HuH-7 (cell line): Measurements from ENCODE around the gene ZFP3.
"Not testable (repeated sequence)": the region's sequence is repeated elsewhere in the genome, so short reads cannot be mapped to it uniquely, and the experiment has no call there.

Source experiments
- DNase-seq: peaks from one replicate; pipeline ENCODE4 v3.0.0; 2011; ENCODE audit warnings: low spot score

ZFP3 gene

DNA sequence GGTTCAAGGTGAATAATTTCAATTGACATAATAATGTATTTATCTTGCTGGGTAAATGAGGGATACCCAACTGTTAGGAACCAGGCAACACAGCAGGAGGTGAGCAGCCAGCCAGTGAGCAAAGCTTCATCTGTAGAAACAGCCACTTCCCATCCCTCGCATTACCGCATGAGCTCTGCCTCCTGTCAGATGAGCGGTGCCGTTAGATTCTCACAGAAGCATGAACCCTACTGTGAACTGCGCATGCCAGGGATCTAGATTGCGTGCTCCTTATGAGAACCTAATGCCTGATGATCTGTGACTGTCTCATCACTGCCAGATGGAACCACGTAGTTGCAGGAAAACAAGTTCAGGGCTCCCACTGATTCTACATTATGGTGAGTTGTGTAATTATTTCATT, 46.6 kb downstream of the ZFP3 start:
- DNase-seq: not testable (repeated sequence)

DNA sequence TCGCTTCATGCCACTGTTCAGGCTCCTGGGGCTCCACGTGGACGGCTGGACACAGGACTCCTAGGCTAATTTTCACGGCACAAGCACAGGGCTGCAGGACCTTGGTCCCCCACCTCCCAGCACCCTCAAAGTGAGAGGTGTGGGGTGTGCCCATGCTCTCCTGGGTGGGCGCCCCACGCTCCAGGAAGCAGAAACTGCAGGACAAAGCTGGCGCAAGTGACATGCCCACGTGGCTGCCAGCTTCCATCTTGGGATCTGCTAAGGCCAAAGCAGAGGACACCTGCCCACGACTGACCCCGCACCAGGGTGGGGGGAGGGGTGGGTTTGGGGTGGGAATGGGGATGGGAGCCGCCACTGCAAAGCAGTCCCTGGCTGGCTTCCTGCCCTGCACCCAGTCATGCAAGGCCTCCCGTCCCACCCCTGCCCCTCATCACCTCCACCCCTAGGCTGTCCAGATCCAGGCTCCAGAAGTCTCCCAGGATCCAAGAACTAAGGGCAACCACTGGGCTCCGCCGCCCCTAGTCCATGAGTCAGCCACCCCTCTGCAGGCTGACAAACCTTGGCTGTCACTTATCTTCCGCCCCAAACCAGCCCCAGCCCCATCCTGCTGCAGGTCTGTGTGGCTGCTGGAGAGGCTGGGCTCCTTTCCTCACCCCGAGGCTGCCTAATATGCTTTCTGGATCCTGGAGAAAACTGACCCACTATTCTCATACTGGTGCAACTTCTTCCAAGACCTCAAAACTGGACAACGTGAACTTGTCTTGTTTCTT, 48.6 kb downstream of the ZFP3 start:
- no peak for DNase-seq

DNA sequence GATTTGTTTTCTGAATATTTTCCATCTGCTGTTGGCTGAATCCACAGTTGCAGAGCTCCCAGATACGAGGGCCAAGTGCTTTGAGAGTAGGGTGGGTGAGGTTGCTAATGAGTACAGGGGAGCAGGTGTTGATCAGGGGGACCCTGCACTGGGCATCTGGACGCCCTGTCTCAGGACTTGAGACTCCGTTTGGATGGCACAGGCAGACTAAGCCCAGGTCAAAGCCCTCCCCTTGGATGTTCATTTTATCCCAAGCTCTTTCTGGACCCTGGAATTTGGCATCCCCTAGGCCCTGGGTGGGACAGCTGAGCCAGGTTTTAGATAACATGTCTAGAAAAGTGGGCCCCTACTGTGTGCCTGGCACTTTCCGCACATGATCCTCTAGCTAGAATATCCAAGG, 49.6 kb downstream of the ZFP3 start:
- no peak for DNase-seq

DNA sequence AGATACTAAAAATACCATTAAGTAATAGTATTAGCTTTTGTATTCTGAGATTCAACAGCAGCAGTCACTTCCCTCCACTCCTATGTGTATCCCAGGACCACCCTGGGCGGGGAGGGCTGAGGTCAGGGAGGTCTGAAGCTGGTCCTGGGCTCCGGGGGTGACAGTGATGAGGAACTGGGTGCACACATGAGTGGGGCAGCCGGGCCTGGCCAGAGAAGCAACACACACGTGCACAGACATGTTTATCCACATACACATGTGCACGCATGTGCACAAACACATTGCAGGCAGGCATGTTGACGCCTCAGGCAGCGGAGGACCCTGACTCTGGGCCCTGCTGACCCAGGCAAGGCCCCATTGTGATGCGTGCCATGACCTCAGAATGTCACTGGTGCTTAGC, 50.1 kb downstream of the ZFP3 start:
- not testable (repeated sequence) for DNase-seq

DNA sequence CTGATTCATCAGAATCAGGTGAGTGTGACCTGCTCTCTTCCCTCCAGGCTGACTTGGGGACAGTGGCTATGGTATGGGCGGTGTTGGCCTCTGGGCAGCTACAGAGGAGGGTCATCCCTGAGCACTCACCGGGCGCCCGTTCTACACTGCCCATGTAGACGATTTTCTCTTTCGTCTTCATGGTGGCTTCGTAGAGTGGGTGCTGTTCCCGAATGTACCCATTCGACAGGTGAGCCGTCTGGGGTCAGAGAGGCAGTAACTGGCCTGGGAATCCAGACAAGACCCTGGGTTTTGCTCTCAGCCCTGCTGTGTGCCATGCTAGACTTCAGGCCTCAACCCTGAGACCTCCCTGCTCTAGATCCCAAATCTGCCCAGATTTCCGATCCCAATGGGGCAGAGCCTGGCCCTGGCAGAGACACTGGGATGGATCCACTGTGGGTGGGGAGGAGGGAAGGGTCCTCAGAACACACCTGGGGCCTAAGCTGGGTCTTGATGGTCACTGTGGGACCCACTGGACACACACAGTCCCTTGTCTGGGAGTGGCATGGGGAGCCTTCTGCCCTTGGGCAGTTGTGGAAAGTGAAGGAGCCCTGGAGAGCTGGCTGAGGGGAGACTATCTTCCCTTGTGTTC, 50.8 kb downstream of the ZFP3 start:
- DNase-seq: no peak

DNA sequence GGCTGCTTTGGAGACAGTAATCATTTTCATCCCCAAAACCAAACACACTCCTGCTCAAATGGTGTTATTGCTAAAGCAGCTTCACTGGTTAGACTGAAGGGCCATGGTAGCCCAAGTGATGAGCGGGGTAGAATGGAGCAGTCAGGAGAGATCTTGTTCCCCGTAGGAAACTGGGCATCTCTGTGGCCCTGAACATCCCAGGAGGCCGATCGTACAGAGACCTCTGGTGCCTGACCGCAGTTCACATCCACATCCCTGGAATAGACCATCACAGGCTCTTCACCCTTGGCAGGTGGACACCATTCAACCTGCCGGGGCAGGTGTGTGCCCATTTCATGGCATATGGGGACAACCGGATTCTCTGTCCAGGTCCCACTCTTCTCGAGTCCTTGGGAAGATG, 51.5 kb downstream of the ZFP3 start:
- DNase-seq: not testable (repeated sequence)

DNA sequence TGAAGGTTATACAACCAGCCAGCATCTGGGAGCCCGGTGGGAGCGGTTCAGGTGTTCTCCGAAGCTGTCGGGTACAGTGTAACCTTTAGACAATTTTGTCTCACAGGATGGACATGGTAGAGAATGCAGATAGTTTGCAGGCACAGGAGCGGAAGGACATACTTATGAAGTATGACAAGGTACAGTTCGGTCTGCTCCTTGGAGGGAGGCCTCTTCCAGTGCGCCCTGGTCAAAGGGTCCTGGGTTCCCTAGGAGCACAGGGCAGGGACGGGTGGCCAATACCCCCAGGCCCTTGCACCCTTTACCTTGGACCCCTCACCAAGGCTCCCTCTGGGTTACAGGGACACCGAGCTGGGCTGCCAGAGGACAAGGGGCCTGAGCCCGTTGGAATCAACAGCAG, 52.0 kb downstream of the ZFP3 start:
- not testable (repeated sequence) for DNase-seq

DNA sequence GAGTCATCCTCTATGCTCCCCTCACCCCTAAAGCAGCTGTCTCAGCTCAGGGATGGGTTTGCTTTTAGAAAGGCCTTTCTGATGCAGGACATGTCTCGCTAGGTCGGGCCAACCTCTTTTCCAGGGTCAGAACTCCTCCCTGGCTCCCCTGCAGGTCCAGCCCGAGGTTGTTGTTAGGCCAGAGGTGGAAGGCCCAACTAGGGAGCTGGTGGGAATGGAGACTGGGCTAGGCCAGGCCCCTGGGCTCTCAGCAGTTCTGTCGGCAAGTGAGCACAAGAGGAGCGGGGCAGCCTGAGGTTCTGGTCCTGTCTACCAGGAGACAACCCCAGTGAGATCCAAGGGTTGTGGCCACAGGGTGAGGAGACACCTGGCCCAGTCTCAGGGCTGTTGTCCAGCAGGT, 52.4 kb downstream of the ZFP3 start:
- not testable (repeated sequence) for DNase-seq

DNA sequence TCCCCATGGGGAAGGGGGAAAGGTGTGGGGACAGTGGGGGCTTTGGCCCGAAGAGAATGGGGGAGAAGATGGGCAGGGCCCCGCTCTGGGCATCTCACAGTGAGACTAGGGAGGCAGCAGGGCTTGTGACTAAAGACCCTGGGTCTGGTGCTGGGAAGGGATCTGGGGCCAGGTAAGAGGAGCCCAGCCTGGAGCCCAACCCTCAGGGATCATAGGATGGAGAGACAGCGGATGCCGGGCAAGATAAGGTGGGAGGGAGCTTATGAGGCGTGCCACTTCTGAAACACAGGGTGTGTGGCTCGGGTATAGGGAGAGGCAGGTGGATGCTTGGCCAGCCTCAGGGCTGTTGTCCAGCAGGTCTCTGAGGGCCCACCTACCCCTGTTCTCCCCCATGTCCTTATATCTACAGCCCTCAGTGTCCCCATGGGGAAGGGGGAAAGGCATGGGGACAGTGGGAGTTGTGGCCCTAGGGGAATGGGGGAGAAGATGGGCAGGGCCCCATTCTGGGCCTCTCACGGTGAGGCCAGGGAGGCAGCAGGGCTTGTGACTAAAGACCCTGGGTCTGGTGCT, 53.0 kb downstream of the ZFP3 start:
- no peak for DNase-seq

DNA sequence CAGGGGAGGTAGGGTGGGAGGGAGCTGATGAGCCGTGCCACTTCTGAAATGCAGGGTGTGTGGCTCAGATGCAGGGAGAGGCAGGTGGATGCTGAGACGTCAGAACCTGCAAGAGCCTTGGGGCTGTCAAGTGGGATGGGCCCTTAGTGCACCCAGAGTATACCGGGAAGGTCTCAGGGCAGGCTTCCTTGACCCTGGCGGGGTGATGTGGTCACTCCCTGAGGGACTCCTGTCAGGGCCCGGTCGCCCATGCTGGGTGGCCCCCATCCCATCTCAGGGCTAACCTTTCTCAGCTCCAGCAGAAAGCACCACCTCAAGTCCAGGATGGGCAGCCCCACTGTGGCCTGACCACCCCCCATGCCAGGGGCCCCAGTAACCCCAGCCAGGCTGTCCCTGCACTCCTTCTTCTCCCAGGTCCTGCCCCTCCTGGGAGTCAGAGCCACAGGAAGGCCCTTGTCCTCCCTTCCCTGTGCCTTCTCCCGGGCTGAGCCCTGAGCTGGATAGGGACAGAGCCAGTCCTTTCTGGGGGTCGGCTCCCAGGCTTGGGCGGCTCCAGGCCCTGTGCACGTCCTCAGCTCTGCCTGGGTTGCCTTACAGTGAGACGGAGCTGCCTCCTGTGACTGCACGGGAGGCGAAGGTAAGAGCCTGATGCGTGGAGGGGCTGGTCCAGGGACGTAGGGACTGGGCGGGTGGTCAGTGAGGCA, 53.7 kb downstream of the ZFP3 start:
- not testable (repeated sequence) for DNase-seq

DNA sequence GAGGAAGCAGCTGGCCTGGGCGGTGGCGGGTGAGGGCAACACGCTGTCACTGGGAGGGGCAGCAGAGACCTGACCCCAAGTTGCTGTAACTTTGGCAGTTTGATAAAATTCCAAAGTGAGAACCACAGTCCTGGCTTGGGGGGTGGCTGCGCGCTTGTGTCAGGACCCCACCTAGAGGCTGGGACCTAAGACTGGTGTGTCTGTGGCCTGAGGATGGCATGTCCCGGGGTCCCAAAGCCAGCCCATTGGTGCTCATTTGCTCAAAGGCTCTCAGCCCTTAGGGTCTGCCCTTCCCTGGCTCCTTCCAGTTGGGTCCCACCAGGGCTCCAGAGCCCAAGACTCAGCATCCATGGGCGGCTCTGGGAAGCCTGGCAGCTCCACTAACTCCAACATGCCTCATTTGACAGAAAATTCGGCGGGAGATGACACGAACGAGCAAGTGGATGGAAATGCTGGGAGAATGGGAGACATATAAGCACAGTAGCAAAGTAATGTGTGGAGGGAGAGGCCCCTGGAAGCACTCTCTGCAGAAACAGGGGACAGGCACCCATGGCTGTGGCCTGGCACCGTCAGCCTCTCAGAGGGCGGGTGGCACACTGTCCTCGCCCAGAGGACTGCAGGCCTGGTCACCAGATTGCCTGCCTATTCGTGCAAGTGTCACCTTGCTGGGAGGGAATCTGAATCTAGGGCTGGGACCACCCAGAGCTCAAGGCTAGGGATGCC, 54.4 kb downstream of the ZFP3 start:
- not testable (repeated sequence) for DNase-seq

DNA sequence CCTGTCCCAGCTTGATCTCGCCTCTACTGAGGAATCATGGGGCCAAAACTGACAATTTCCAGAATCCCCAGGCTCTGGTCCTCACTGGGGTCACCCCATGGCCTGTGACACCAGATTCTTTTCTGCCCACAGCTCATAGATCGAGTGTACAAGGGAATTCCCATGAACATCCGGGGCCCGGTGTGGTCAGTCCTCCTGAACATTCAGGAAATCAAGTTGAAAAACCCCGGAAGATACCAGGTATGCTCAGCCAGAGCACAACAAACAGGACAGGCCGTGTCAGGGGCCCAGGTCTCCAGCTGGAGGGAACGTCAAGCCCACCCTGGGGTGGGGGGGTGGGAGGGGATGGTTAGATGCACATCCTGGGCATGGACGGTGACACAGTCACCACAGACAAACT, 55.0 kb downstream of the ZFP3 start:
- no peak for DNase-seq

DNA sequence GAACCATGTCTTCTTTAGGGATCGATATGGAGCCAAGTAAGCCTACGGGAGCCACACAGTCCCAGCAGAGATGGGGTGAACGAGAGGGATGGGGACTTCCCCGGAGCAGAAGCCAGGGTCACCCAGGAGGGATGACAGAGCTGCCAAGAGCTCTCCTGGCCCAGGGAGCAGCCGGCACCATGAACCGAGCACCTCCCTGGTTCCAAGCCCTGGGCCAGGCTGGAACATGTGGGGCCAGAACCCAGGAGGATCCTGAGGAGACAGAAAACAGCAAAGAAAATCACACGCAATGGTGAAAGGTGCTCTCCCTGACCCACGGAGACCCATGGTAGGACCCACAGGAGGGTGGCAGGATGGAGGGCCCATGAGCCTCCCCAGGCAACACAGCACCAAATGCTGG, 55.7 kb downstream of the ZFP3 start:
- not testable (repeated sequence) for DNase-seq

DNA sequence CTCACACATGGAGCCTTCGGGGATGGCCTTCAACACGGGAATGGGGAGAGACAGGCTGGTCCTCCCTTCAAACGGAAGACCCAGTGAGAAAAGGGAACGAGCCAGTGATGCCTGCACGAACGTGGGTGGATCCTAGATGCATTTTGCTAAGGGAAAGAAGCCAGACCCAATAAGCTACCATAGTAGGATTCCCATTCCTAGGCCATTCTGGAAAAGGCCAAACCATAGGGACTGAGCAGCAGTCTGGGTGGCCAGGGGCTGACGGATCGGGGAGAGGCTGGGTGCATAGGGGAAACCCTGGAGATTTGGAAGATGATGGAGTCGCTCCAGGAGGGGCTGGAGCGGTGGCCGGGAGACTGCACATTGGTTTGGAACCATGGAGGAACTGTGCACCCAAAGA, 56.3 kb downstream of the ZFP3 start:
- not testable (repeated sequence) for DNase-seq

DNA sequence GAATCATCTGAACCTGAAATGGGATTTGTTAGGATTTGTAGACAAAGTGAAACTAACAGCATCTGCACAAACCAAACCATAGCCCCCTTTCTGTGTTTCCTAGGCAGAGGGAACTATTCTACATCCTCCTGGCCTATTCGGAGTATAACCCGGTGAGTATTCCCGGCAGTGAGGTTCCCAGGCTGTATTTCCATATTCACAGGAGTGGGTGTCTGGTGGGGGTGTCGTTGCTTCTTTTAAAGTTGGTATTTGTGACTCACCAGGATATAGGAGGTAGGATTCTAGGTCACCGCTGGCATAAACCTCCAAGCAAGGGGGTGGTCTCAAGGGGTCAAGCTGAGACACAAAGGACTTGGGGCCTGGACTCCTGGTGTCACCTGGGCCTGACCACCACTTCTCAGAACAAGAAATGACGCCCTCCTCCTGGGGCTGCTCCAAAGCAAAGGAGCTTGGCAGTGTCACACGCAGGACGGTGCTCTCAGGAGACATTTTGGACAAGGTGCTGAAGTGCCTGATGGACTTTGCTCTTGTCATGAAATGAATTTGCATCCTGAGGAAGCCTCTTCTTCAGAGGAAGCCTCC, 57.0 kb downstream of the ZFP3 start:
- not testable (repeated sequence) for DNase-seq

DNA sequence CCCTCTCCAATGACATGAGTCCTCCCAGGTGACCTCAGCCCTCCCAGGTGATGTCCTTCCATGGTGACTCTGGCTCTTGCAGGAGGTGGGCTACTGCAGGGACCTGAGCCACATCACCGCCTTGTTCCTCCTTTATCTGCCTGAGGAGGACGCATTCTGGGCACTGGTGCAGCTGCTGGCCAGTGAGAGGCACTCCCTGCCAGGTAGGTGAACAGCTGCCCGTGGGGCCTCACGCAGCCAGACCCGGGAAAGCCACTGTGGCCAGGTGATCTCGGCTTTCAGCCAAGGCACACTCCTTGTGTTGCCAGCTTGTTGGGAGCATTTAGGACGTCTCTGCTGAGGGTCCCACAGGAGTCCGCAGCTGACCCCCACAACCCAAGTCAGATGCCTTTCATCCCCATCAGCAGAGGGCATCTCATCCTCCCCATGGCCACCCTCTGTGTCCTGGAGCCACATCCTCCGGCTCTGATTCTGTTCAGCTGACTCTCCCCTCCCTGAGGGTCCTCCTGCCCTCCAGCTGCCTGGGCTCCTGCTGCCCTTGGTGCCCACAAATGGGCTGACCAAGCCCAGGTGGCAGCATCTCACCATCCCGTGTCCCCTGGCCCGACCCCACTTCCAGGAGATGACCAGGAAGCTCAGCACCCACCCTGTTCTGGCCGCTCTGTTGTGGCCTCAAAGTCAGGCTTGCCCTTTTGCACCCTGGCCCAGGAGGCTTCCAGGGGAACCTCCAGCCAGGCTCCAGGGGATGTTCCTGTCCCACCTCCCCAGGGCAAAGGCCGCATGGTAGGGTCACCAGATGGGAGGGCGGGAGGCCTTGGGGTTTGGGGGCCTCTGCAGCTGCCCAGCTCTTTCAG, 57.7 kb downstream of the ZFP3 start:
- DNase-seq: no peak

DNA sequence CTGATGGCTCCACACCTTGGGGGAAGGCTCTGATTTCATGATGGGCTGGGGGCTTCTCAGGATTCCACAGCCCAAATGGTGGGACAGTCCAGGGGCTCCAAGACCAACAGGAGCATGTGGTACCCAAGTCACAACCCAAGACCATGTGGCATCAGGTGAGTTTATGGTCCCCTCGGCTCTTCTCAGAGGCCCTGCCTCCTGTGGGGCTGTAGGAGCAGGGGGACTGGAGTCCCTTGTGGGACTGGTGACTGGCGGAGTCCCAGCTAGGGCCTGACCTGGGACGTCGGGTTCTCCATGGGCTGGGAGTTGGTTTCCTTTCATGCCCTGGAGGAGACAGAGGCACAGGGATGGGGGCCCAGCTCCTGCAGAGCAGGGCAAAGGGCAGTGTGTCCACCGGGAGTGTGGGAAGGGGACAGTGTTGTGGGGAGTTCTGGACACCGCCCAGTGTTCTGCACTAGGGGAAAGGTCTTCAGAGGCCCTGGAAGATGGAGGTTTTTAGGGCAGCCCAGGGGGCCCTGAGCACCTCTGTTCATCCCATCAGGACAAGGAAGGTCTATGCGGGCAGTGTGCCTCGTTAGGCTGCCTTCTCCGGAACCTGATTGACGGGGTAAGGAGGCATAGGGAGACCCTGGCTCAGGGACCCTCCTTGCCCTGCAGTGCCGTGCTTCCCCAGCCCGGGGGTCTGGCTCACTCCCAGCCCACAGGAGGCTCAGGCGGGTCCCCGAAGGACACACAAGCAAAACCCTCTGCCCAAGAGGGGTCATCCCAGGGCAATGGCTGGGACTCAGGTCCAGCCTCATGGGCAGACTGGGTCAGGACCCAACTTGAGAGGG, 58.5 kb downstream of the ZFP3 start:
- DNase-seq: not testable (repeated sequence)

DNA sequence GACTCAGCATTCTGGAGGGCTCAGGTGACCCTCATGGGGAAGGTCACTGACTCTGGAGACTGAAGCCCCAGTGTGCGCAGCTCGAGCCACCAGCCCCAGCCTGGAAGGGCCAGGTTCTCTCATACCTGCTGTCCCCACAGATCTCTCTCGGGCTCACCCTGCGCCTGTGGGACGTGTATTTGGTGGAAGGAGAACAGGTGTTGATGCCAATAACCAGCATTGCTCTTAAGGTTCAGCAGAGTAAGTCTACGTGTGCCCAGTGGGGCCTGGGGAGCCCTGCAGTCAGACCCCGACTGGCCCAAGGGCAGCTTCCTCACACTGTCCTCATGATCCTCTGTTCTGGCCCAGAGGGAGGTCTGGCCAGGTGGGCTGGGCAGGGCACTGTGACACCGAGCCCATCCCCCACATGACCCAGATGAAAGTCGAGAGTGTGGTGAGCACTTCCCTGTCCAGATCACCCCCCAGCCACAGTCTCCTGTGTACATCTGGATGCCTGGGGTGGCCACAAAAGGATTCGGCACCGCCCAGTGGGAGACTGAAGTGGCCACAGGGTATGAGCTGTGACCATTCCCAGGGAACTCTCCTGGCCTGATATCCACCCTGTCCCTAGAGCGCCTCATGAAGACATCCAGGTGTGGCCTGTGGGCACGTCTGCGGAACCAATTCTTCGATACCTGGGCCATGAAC, 59.4 kb downstream of the ZFP3 start:
- DNase-seq: not testable (repeated sequence)

DNA sequence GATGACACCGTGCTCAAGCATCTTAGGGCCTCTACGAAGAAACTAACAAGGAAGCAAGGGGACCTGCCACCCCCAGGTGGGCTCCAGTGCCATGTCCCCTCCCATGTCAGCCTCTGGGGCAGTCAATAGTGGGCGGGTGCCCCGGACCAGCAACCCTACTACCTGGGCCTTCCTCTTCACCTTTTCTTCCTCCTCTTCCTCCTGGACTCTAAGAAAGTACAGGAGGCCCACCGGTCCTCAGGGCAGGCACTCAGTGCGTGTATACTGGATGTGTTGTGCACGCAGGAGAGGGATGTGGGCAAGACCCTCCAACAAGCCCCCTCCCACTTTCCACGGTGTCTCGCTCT, 59.9 kb downstream of the ZFP3 start:
- DNase-seq: not testable (repeated sequence)
